Keratinocyte (primary cell): ENCODE data around the gene MAN1A2.

Source experiments
- CTCF ChIP-seq, 3 experiments: IDR thresholded peaks in 1 of 3; conservative IDR thresholded peaks in 1 of 3; optimal IDR thresholded peaks in 1 of 3; 2 replicates in 2 of 3; 3 replicates in 1 of 3; pipeline versions ENCODE3 to v1.5.1; 2011; ENCODE audit warnings: low read length in 3 of 3, mild to moderate bottlenecking in 3 of 3, moderate library complexity in 2 of 3, control low read depth in 1 of 3, inconsistent platforms in 1 of 3; ENCODE audit not compliant: insufficient read depth in 2 of 3; ENCODE audit errors: extremely low read depth in 1 of 3
- EZH2 ChIP-seq: IDR thresholded peaks from one replicate; pipeline ENCODE4 v1.6.1; 2012; ENCODE audit warnings: inconsistent platforms, mild to moderate bottlenecking, low read length, moderate library complexity

DNA sequence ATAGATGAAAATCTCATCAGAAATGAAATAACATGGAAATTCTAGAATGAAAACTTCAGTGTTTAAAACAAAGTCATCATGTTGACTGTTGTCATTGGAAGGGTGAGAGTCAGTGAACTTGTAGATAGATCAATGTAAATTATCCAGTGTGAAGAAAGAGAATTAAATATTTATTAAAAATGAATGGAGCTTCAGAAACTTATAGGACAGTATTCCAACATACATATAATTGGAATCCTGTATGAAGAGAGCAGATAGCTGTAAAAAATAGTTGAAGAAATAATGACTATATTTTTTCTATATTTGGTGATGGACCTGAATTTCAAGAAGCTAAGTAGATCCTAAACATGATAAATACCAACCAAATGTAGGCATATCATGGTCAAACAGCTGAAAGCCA, 60.0 kb downstream of the MAN1A2 start:
- TF ChIP-seq CTCF (optimal IDR thresholded peaks at IDR 0.05 in 1 of 3, IDR thresholded peaks at IDR 0.05 in 1 of 3, conservative IDR thresholded peaks at IDR 0.05 in 1 of 3; ENCODE audit: extremely low read depth in 1 of 3, insufficient read depth in 2 of 3, low read length in 3 of 3) (no peak), EZH2 (no peak)
